B cell (primary cell): ENCODE data around the gene SLC4A3. TPM values are rescaled to one million over a fixed set of nuclear protein-coding genes. Genes with fewer than 3 reads are reported as not detected.

Source experiments
- ATAC-seq: fragments of 200-7000 bp; cut with Tn5 transposase; one replicate; pipeline ENCODE4 v1.10.0; 2021; ENCODE audit warnings: low read depth, mild to moderate bottlenecking, moderate number of reproducible peaks, moderate library complexity
- CTCF ChIA-PET: fragments of 350-600 bp; sonication (Branson Sonifier 250); formaldehyde crosslinking; loops from one replicate; lab custom pipeline; 2021; ENCODE audit warnings: antibody characterized with exemption, inconsistent platforms; lab: Charles Lee
- POLR2A ChIA-PET: fragments of 350-600 bp; sonication (Branson Sonifier 250); formaldehyde crosslinking; loops from one replicate; lab custom pipeline; 2021; ENCODE audit warnings: antibody characterized with exemption; lab: Charles Lee
- DNase-seq: peaks from one replicate; pipeline ENCODE4 v3.0.0; 2013
- H2AFZ ChIP-seq: 2 replicates; pipeline ENCODE4 v1.6.1; 2012; ENCODE audit warnings: mild to moderate bottlenecking, low read depth, low read length; ENCODE audit not compliant: insufficient read depth, poor library complexity, severe bottlenecking
- H3K27ac ChIP-seq, 2 donors: 1 replicate in 1 of 2; 2 replicates in 1 of 2; pipeline ENCODE4 v1.5.1; 2012 to 2013; ENCODE audit warnings: low read length in 2 of 2, mild to moderate bottlenecking in 2 of 2, moderate library complexity in 1 of 2
- H3K27me3 ChIP-seq, 4 experiments: fragments of 200-600 bp in 1 of 4; sonication (generic) in 1 of 4; replicated peaks in 1 of 4; 1 replicate in 2 of 4; 2 replicates in 2 of 4; pipeline versions ENCODE4 v1.6.1 to v1.7.0; 2013 to 2016; ENCODE audit warnings: low read length in 3 of 4, mild to moderate bottlenecking in 2 of 4, mixed read lengths in 1 of 4, moderate library complexity in 1 of 4; ENCODE audit not compliant: insufficient read depth in 4 of 4, control insufficient read depth in 3 of 4; ENCODE audit errors: control extremely low read depth in 1 of 4
- H3K36me3 ChIP-seq, 2 experiments: replicated peaks in 1 of 2; 1 replicate in 1 of 2; 2 replicates in 1 of 2; pipeline versions ENCODE4 v1.6.1 to v1.7.1; 2013; ENCODE audit warnings: low read length in 1 of 2; ENCODE audit not compliant: insufficient read depth in 2 of 2, control insufficient read depth in 1 of 2; ENCODE audit errors: control extremely low read depth in 1 of 2, extremely low read depth in 1 of 2
- H3K4me1 ChIP-seq, 2 donors: fragments of 200-600 bp in 1 of 2; sonication (generic) in 1 of 2; 1 replicate in 1 of 2; 2 replicates in 1 of 2; pipeline versions ENCODE4 v1.5.1 to v1.6.1; 2013 to 2017; ENCODE audit warnings: low read length in 2 of 2; ENCODE audit not compliant: control insufficient read depth in 2 of 2, insufficient read depth in 2 of 2
- H3K4me2 ChIP-seq: replicated peaks from 2 replicates; pipeline ENCODE3; 2012; ENCODE audit warnings: mild to moderate bottlenecking, low read depth, low read length; ENCODE audit not compliant: poor library complexity, severe bottlenecking
- H3K4me3 ChIP-seq, 5 experiments: fragments of 200-600 bp in 1 of 5; sonication (generic) in 1 of 5; 1 replicate in 3 of 5; 2 replicates in 2 of 5; pipeline versions ENCODE4 v1.5.1 to v1.7.0; 2011 to 2016; ENCODE audit warnings: low read length in 4 of 5, mild to moderate bottlenecking in 4 of 5, low read depth in 2 of 5, control low read depth in 1 of 5, moderate library complexity in 1 of 5; ENCODE audit not compliant: insufficient read depth in 1 of 5; ENCODE audit errors: control extremely low read depth in 1 of 5, extremely low read depth in 1 of 5
- H3K79me2 ChIP-seq: fragments of 200-600 bp; sonication (generic); one replicate; pipeline ENCODE4 v1.6.0; 2016; ENCODE audit warnings: low read length; ENCODE audit not compliant: control insufficient read depth, insufficient read depth
- H3K9ac ChIP-seq: fragments of 200-600 bp; sonication (generic); 2 replicates; pipeline ENCODE4 v1.6.1; 2017; ENCODE audit warnings: mild to moderate bottlenecking, low read length, moderate library complexity
- H3K9me3 ChIP-seq, 3 donors: one replicate each; pipeline versions ENCODE4 v1.6.1 to v1.7.1; 2013; ENCODE audit warnings: low read length in 2 of 3; ENCODE audit not compliant: control insufficient read depth in 2 of 3, insufficient read depth in 1 of 3; ENCODE audit errors: control extremely low read depth in 1 of 3
- H4K20me1 ChIP-seq: 2 replicates; pipeline ENCODE4 v1.6.0; 2012; ENCODE audit warnings: mild to moderate bottlenecking, low read length; ENCODE audit not compliant: insufficient read depth, control insufficient read depth, poor library complexity, severe bottlenecking
- H3K27ac Mint-ChIP-seq: one replicate; pipeline ENCODE4 v1.8.0; 2021; ENCODE audit warnings: mixed read lengths
- H3K27me3 Mint-ChIP-seq: one replicate; pipeline ENCODE4 v1.8.0; 2021; ENCODE audit warnings: mixed read lengths
- H3K4me1 Mint-ChIP-seq: one replicate; pipeline ENCODE4 v1.8.0; 2021; ENCODE audit warnings: mixed read lengths
- H3K4me3 Mint-ChIP-seq: one replicate; pipeline ENCODE4 v1.8.0; 2021; ENCODE audit warnings: mixed read lengths
- H3K9me3 Mint-ChIP-seq: one replicate; pipeline ENCODE4 v1.8.0; 2022; ENCODE audit warnings: mixed read lengths; ENCODE audit not compliant: insufficient read depth
- EZH2 ChIP-seq: IDR thresholded peaks from 2 replicates; pipeline ENCODE4 v1.6.1; 2012; ENCODE audit warnings: borderline replicate concordance, low read depth, mild to moderate bottlenecking, moderate library complexity, low read length; ENCODE audit not compliant: insufficient read depth, poor library complexity, severe bottlenecking
- WGBS: methylation state at CpG from one replicate; pipeline ENCODE4 v1.1.5; 2013; ENCODE audit warnings: missing lambda C conversion rate; ENCODE audit not compliant: insufficient coverage; 5-methylcytosine and 5-hydroxymethylcytosine counted together
- intact Hi-C: fragments of 100-400 bp; cut with micrococcal nuclease; formaldehyde crosslinking; loops from one replicate; pipeline ENCODE4 v1.10.0; 2022
- polyA plus RNA-seq: library from polyadenylated mRNA; depleted of rRNA; stranded (reverse); fragments of >200 nt; gene quantifications from 2 replicates; pipeline ENCODE4 v1.2.3, GENCODE V29; 2012
- total RNA-seq, 2 donors: library from RNA; stranded (reverse); fragments of 120-200 nt in 1 of 2; gene quantifications; 1 replicate in 1 of 2; 2 replicates in 1 of 2; pipeline versions ENCODE4 v1.2.3 to v1.2.4, GENCODE V29; 2013 to 2022
- TF ChIP-seq, protein P1 (sequence below): fragments of 200-600 bp; IDR thresholded peaks from one replicate; pipeline ENCODE4 v1.8.0; 2022; ENCODE audit warnings: antibody characterized with exemption, mild to moderate bottlenecking

The SLC4A3 gene
- total and polyA plus RNA-seq, 2 donors (not counting 1 experiment from before 2014, with no cell fraction given) = 0.16 TPM; not detected in 1

DNA sequence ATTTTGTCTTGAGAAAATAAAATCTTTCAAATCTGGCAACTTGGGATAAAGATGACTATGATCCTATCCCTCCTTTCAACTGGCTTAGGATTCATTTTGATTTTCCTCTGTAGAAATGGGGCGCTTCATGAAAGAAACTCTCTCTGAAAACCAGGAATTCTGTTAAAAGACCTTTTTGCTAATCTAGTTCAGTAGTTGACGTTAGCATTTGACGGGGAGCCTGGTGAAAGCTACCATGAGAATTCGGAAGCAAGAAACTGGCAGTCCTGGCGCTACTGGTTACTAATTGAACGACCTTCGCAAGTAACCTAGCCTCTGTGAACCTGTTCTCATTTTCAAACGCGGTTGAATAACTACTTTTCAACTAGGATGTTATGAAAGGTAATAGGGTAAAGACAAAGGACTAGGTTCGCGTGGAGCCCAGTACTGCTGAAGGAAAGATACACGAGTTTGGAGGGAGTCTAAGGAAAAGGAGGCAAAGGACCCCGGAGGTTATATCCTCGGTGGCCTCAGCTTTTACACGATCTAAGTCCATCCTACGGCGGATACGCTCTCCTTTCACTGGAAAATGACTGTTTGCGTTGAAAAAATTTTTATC is 30.4 kb upstream of the SLC4A3 start:
- Histone ChIP-seq H2AFZ (peak overlapping the region; percentile 89), H3K79me2 (peaks cover 15% of the 10 kb centered on the region), H3K4me2 (peak overlapping the region; percentile 84), H3K4me3 (peak overlapping the region; percentile 69 to 88 (median 86)), H3K9ac (peak overlapping the region; percentile 80), H4K20me1 (no peaks in the 10 kb centered on the region), H3K9me3 (no peaks in the 10 kb centered on the region), H3K27ac (peak overlapping the region; percentile 59 to 88), H3K27me3 (peaks cover 0 to 13% (median 0%) of the 10 kb centered on the region in 4 experiments), H3K36me3 (peaks cover 3 to 11% of the 10 kb centered on the region in 2 experiments), H3K4me1 (peaks cover 10 to 12% of the 10 kb centered on the region in 2 donors)
- peaks cover 23% of the 10 kb centered on the region for H3K4me1 Mint-ChIP-seq
- no peak for TF ChIP-seq EZH2
- TF ChIP-seq, protein P1, sequence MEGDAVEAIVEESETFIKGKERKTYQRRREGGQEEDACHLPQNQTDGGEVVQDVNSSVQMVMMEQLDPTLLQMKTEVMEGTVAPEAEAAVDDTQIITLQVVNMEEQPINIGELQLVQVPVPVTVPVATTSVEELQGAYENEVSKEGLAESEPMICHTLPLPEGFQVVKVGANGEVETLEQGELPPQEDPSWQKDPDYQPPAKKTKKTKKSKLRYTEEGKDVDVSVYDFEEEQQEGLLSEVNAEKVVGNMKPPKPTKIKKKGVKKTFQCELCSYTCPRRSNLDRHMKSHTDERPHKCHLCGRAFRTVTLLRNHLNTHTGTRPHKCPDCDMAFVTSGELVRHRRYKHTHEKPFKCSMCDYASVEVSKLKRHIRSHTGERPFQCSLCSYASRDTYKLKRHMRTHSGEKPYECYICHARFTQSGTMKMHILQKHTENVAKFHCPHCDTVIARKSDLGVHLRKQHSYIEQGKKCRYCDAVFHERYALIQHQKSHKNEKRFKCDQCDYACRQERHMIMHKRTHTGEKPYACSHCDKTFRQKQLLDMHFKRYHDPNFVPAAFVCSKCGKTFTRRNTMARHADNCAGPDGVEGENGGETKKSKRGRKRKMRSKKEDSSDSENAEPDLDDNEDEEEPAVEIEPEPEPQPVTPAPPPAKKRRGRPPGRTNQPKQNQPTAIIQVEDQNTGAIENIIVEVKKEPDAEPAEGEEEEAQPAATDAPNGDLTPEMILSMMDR = no peak
- 28% methylated on average over 15 of the region's 19 CpGs for WGBS
- H3K9me3 Mint-ChIP-seq = no peaks in the 10 kb centered on the region
- H3K4me3 Mint-ChIP-seq = peak overlapping the region; percentile 98
- ATAC-seq (no peak), DNase-seq (no peak)
- peak overlapping the region; percentile 98 for H3K27ac Mint-ChIP-seq
- CTCF ChIA-PET = interaction anchor here (0.9 to 2.0 kb wide), 6 partner anchors 45 to 209 kb away, joined by 3 to 17 read pairs (median 4); no protein-coding TSS in a partner anchor
- POLR2A ChIA-PET = interaction anchor here (0.6 to 1.0 kb wide), 2 partner anchors 123 to 209 kb away, joined by 3 to 4 read pairs; partner anchors contain the start of gene DNPEP
- peaks cover 16% of the 10 kb centered on the region for H3K27me3 Mint-ChIP-seq
- intact Hi-C loops = loop anchor here (1.0 to 10.0 kb wide), 9 partner anchors 44 to 1325 kb away; partner anchors contain the start of genes AAMP, ANKZF1, ATG9A and CNPPD1
